ENCODE measurements around the gene FRMD1. TPM values are rescaled to one million over a fixed set of nuclear protein-coding genes. Genes with fewer than 3 reads are reported as not detected.

Gene FRMD1
- total RNA-seq, 2 experiments from 2014 or later = not detected

DNA sequence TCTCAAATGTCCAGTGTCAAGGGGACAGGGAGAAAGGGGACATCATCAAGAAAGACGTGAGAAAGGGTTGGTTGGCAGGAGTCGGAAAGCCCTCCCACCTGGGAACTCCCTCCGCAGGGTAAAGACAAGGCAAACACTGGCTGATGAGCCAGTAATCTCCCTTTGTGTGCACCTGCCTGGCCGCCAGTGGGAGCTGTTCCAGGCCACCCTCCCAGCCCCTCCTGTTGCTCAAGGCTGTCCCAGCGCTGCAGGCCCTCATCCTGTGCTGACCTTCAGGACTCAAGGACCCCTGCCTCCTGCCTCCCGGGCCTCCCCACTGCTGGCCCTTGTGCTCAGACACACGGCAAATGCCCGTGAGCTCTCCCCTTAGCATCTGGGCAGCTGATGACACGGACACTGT lies 7.4 kb downstream of the FRMD1 start:
- TF ChIP-seq, protein P1, sequence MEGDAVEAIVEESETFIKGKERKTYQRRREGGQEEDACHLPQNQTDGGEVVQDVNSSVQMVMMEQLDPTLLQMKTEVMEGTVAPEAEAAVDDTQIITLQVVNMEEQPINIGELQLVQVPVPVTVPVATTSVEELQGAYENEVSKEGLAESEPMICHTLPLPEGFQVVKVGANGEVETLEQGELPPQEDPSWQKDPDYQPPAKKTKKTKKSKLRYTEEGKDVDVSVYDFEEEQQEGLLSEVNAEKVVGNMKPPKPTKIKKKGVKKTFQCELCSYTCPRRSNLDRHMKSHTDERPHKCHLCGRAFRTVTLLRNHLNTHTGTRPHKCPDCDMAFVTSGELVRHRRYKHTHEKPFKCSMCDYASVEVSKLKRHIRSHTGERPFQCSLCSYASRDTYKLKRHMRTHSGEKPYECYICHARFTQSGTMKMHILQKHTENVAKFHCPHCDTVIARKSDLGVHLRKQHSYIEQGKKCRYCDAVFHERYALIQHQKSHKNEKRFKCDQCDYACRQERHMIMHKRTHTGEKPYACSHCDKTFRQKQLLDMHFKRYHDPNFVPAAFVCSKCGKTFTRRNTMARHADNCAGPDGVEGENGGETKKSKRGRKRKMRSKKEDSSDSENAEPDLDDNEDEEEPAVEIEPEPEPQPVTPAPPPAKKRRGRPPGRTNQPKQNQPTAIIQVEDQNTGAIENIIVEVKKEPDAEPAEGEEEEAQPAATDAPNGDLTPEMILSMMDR (IDR thresholded peaks at IDR 0.05) = no peak
- ChIA-PET POLR2A (no interaction called here), CTCF (no interaction called here)
- H3K27me3 Mint-ChIP-seq = peaks cover 7% of the 10 kb centered on the region
- no peaks in the 10 kb centered on the region for H3K9me3 Mint-ChIP-seq
- H3K27ac ChIP-seq (ENCODE audit: low read depth in 1 of 2, low read length in 2 of 2) = no peak overlapping the region
- ATAC-seq (ENCODE audit: poor library complexity) (no peak), DNase-seq (no peak)
- H3K36me3 ChIP-seq (ENCODE audit: insufficient read depth, low read length) = no peaks in the 10 kb centered on the region
- no peak overlapping the region for H3K4me3 ChIP-seq (ENCODE audit: low read length)
- no peak overlapping the region for H3K27ac Mint-ChIP-seq
- no peaks in the 10 kb centered on the region for H3K4me1 ChIP-seq (ENCODE audit: insufficient read depth, low read length)
- no peaks in the 10 kb centered on the region for H3K36me3 Mint-ChIP-seq (ENCODE audit: low read depth)
- H3K27me3 ChIP-seq (ENCODE audit: control insufficient read depth in 1 of 2, insufficient read depth in 2 of 2, low read length in 2 of 2) = no peaks in the 10 kb centered on the region
- intact Hi-C loops (cut with DNase I, micrococcal nuclease) = no loop called here
- peaks cover 0 to 39% of the 10 kb centered on the region in 2 experiments for H3K9me3 ChIP-seq (ENCODE audit: control insufficient read depth in 1 of 2, insufficient read depth in 1 of 2, low read length in 2 of 2)
- H3K4me1 Mint-ChIP-seq (ENCODE audit: low read depth) = no peaks in the 10 kb centered on the region
- H3K4me3 Mint-ChIP-seq = no peak overlapping the region

- Mint-ChIP-seq H3K9me3 (no peaks in the 10 kb centered on the region), H3K4me1 (ENCODE audit: low read depth) (no peaks in the 10 kb centered on the region), H3K27ac (no peak overlapping the region), H3K4me3 (no peak overlapping the region), H3K27me3 (peaks cover 7% of the 10 kb centered on the region), H3K36me3 (ENCODE audit: low read depth) (no peaks in the 10 kb centered on the region)
- DNase-seq (no peak), ATAC-seq (ENCODE audit: poor library complexity) (no peak)
- POLR2A ChIA-PET = no interaction called here
- H3K4me1 ChIP-seq (ENCODE audit: insufficient read depth, low read length) = no peaks in the 10 kb centered on the region
- H3K36me3 ChIP-seq (ENCODE audit: insufficient read depth, low read length) = no peaks in the 10 kb centered on the region
- TF ChIP-seq, protein P1 (IDR thresholded peaks at IDR 0.05) = no peak
- peaks cover 0 to 35% of the 10 kb centered on the region in 2 experiments for H3K9me3 ChIP-seq (ENCODE audit: control insufficient read depth in 1 of 2, insufficient read depth in 1 of 2, low read length in 2 of 2)
- no peak overlapping the region for H3K4me3 ChIP-seq (ENCODE audit: low read length)
- no peak overlapping the region for H3K27ac ChIP-seq (ENCODE audit: low read depth in 1 of 2, low read length in 2 of 2)
- intact Hi-C loops (cut with DNase I, micrococcal nuclease) = no loop called here
- H3K27me3 ChIP-seq (ENCODE audit: control insufficient read depth in 1 of 2, insufficient read depth in 2 of 2, low read length in 2 of 2) = no peaks in the 10 kb centered on the region
- CTCF ChIA-PET = no interaction called here
These were observed 8.2 kb downstream of the FRMD1 start for GRCh38 chr6:168070804-168071203.

- CTCF ChIA-PET = no interaction called here
- ATAC-seq (ENCODE audit: poor library complexity) = no peak
- no peak overlapping the region for H3K27ac ChIP-seq (ENCODE audit: low read depth in 1 of 2, low read length in 2 of 2)
- POLR2A ChIA-PET = no interaction called here
- H3K36me3 ChIP-seq (ENCODE audit: insufficient read depth, low read length) = no peaks in the 10 kb centered on the region
- Mint-ChIP-seq H3K36me3 (ENCODE audit: low read depth) (no peaks in the 10 kb centered on the region), H3K9me3 (no peaks in the 10 kb centered on the region), H3K4me3 (no peak overlapping the region), H3K27me3 (peaks cover 7% of the 10 kb centered on the region), H3K27ac (no peak overlapping the region), H3K4me1 (ENCODE audit: low read depth) (no peaks in the 10 kb centered on the region)
- TF ChIP-seq, protein P1 (IDR thresholded peaks at IDR 0.05) = no peak
- H3K4me1 ChIP-seq (ENCODE audit: insufficient read depth, low read length) = no peaks in the 10 kb centered on the region
- intact Hi-C loops (cut with DNase I, micrococcal nuclease) = no loop called here
- no peak overlapping the region for H3K4me3 ChIP-seq (ENCODE audit: low read length)
- no peaks in the 10 kb centered on the region for H3K27me3 ChIP-seq (ENCODE audit: control insufficient read depth in 1 of 2, insufficient read depth in 2 of 2, low read length in 2 of 2)
- DNase-seq = no peak
- peaks cover 0 to 14% of the 10 kb centered on the region in 2 experiments for H3K9me3 ChIP-seq (ENCODE audit: control insufficient read depth in 1 of 2, insufficient read depth in 1 of 2, low read length in 2 of 2)
These were observed 11.8 kb downstream of the FRMD1 start for GRCh38 chr6:168067081-168067759.

Measured in CD4-positive, alpha-beta T cell (primary cell).